PC-9 (cell line): ENCODE results near the gene FAM47C. TPM values are rescaled to one million over a fixed set of nuclear protein-coding genes. Genes with fewer than 3 reads are reported as not detected.

Source experiments
- BruUV-seq: library from RNA; stranded (reverse); fragments of 400-500 nt; replicated peaks from 2 replicates; lab custom pipeline; 2021; lab: Mats Ljungman, UMichigan
- CTCF ChIA-PET: fragments of 300-600 bp; sonication (Branson Sonifier 250); formaldehyde crosslinking; loops from one replicate; lab custom pipeline; 2022; ENCODE audit warnings: antibody characterized with exemption; lab: Charles Lee
- POLR2A ChIA-PET: fragments of 300-600 bp; sonication (Branson Sonifier 250); formaldehyde crosslinking; loops from one replicate; lab custom pipeline; 2022; ENCODE audit warnings: antibody characterized with exemption; ENCODE audit not compliant: unreplicated experiment; lab: Charles Lee
- DNase-seq, 2 experiments: peaks; one replicate each; pipeline versions ENCODE4 v3.0.0 to v3.0.0-alpha.2; 2015 to 2022; ENCODE audit warnings: mixed read lengths in 1 of 2
- H2AFZ ChIP-seq: fragments of 200-600 bp; sonication (generic); 2 replicates; pipeline ENCODE4 v1.8.1; 2017; ENCODE audit warnings: antibody characterized with exemption
- H3F3A ChIP-seq: fragments of 200-600 bp; sonication (generic); 2 replicates; pipeline ENCODE4 v1.8.1; 2017; ENCODE audit warnings: antibody characterized with exemption, mild to moderate bottlenecking, low read depth; ENCODE audit not compliant: insufficient read depth
- H3K27ac ChIP-seq: fragments of 200-600 bp; sonication (generic); 2 replicates; pipeline ENCODE4 v1.6.1; 2016; ENCODE audit warnings: mixed run types
- H3K27me3 ChIP-seq: fragments of 200-600 bp; sonication (generic); 2 replicates; pipeline ENCODE4 v1.6.1; 2016; ENCODE audit warnings: low read depth, mixed run types; ENCODE audit not compliant: insufficient read depth
- H3K36me3 ChIP-seq: fragments of 200-600 bp; sonication (generic); 2 replicates; pipeline ENCODE4 v1.6.1; 2016; ENCODE audit warnings: low read depth, mixed run types
- H3K4me1 ChIP-seq: fragments of 200-600 bp; sonication (generic); replicated peaks from 2 replicates; pipeline ENCODE4 v1.6.1; 2016; ENCODE audit warnings: mixed run types; ENCODE audit not compliant: insufficient read depth
- H3K4me2 ChIP-seq: fragments of 200-600 bp; sonication (generic); 2 replicates; pipeline ENCODE4 v1.6.1; 2017; ENCODE audit warnings: mixed run types
- H3K4me3 ChIP-seq: fragments of 200-600 bp; sonication (generic); 2 replicates; pipeline ENCODE4 v1.6.1; 2016; ENCODE audit warnings: mixed run types
- H3K79me2 ChIP-seq: fragments of 200-600 bp; sonication (generic); 2 replicates; pipeline ENCODE4 v1.6.1; 2017; ENCODE audit warnings: low read depth, mixed run types
- H3K9me2 ChIP-seq: fragments of 200-600 bp; sonication (generic); 2 replicates; pipeline ENCODE4 v1.8.1; 2017; ENCODE audit warnings: mild to moderate bottlenecking; ENCODE audit not compliant: insufficient read depth
- H3K9me3 ChIP-seq: fragments of 200-600 bp; sonication (generic); 2 replicates; pipeline ENCODE4 v1.8.1; 2016; ENCODE audit warnings: low read depth; ENCODE audit not compliant: insufficient read depth
- H4K20me1 ChIP-seq: fragments of 200-600 bp; sonication (generic); 2 replicates; pipeline ENCODE4 v1.8.1; 2017; ENCODE audit not compliant: insufficient read depth
- CTCF ChIP-seq: fragments of 200-600 bp; sonication (generic); conservative IDR thresholded peaks from 2 replicates; pipeline ENCODE4 v1.6.1; 2017; ENCODE audit warnings: mixed run types, antibody characterized with exemption, mild to moderate bottlenecking, moderate library complexity
- EZH2 ChIP-seq: fragments of 200-600 bp; sonication (generic); IDR thresholded peaks from 2 replicates; pipeline ENCODE4 v1.8.0; 2017; ENCODE audit warnings: antibody characterized with exemption, low read depth
- intact Hi-C: fragments of 100-400 bp; cut with micrococcal nuclease; formaldehyde crosslinking; loops from one replicate; pipeline ENCODE4 v1.10.0; 2022; ENCODE audit not compliant: unreplicated experiment
- total RNA-seq: library from RNA; stranded (reverse); gene quantifications from 2 replicates; pipeline ENCODE4 v1.2.3, GENCODE V29; 2021

The FAM47C gene
- total RNA-seq, 1 experiment from 2014 or later = not detected

GRCh38 chrX:36963852-36964251 is 44.3 kb upstream of the FAM47C start:
- no TSS peak for BruUV-seq
- Histone ChIP-seq H3K4me3 (no peak overlapping the region), H3K4me2 (no peak overlapping the region), H4K20me1 (no peaks in the 10 kb centered on the region), H3K4me1 (no peaks in the 10 kb centered on the region), H3F3A (no peaks in the 10 kb centered on the region), H3K9me2 (no peaks in the 10 kb centered on the region), H3K27me3 (no peaks in the 10 kb centered on the region), H3K79me2 (no peaks in the 10 kb centered on the region), H3K9me3 (no peaks in the 10 kb centered on the region), H3K36me3 (no peaks in the 10 kb centered on the region), H2AFZ (no peak overlapping the region), H3K27ac (no peak overlapping the region)
- ChIA-PET CTCF (no interaction called here), POLR2A (no interaction called here)
- DNase-seq = no peak
- TF ChIP-seq CTCF (no peak), EZH2 (no peak)
- intact Hi-C loops = no loop called here

GRCh38 chrX:36973575-36973974 is 34.6 kb upstream of the FAM47C start:
- no peak overlapping the region for H2AFZ ChIP-seq
- H3K36me3 ChIP-seq = no peaks in the 10 kb centered on the region
- H3K4me3 ChIP-seq = no peak overlapping the region
- CTCF ChIA-PET = no interaction called here
- H3F3A ChIP-seq = no peaks in the 10 kb centered on the region
- no peaks in the 10 kb centered on the region for H3K9me2 ChIP-seq
- H4K20me1 ChIP-seq = no peaks in the 10 kb centered on the region
- no peaks in the 10 kb centered on the region for H3K9me3 ChIP-seq
- no peaks in the 10 kb centered on the region for H3K27me3 ChIP-seq
- no peak for DNase-seq
- H3K79me2 ChIP-seq = no peaks in the 10 kb centered on the region
- intact Hi-C loops = no loop called here
- TF ChIP-seq CTCF = no peak
- TF ChIP-seq EZH2 = no peak
- POLR2A ChIA-PET = interaction anchor here (0.6 kb wide), 1 partner anchor 9 kb away, joined by 20 read pairs; no protein-coding TSS in a partner anchor
- H3K4me1 ChIP-seq = no peaks in the 10 kb centered on the region
- BruUV-seq = no TSS peak
- no peak overlapping the region for H3K27ac ChIP-seq
- no peak overlapping the region for H3K4me2 ChIP-seq

- no peaks in the 10 kb centered on the region for H4K20me1 ChIP-seq
- intact Hi-C loops = no loop called here
- CTCF ChIA-PET = no interaction called here
- no peaks in the 10 kb centered on the region for H3K36me3 ChIP-seq
- no peak for DNase-seq
- no TSS peak for BruUV-seq
- H2AFZ ChIP-seq = no peak overlapping the region
- no peaks in the 10 kb centered on the region for H3K27me3 ChIP-seq
- no peaks in the 10 kb centered on the region for H3K9me3 ChIP-seq
- H3K9me2 ChIP-seq = no peaks in the 10 kb centered on the region
- no peaks in the 10 kb centered on the region for H3F3A ChIP-seq
- no peaks in the 10 kb centered on the region for H3K79me2 ChIP-seq
- H3K4me1 ChIP-seq = no peaks in the 10 kb centered on the region
- POLR2A ChIA-PET = no interaction called here
- H3K4me2 ChIP-seq = no peak overlapping the region
- H3K27ac ChIP-seq = no peak overlapping the region
- H3K4me3 ChIP-seq = no peak overlapping the region
- TF ChIP-seq CTCF (no peak), EZH2 (no peak)
These were observed 33.3 kb upstream of the FAM47C start for GRCh38 chrX:36974911-36975310.
